GM12874 (cell line): ENCODE data around the gene APELA.

ENCODE experiments used
- CTCF ChIP-seq: IDR thresholded peaks from 2 replicates; pipeline ENCODE4 v1.5.1; 2011; ENCODE audit warnings: low read depth, mild to moderate bottlenecking, control low read depth, low read length, moderate library complexity; ENCODE audit not compliant: insufficient read depth

The APELA gene

GRCh38 chr4:164871673-164872072, 5.3 kb upstream of the APELA start:
- TF ChIP-seq CTCF = no peak

DNA sequence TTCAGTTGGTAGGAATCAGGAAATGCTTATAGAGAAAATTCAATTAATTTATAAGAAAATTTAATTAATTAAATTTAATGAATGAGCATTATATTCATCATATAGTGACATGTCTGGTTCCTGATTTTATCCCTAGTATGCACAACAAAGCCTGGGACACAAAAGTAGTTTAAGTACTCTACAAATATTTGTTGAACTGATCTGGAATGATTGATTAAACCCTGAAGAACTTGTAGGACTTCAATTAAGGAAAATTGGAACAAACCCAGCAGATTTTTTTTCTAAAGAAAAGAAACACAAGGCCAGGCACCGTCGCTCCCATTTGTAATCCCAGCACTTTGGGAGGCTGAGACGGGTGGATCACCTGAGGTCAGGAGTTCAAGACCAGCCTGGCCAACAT, 4.5 kb upstream of the APELA start:
- no peak for TF ChIP-seq CTCF

GRCh38 chr4:164874789-164875188, 2.2 kb upstream of the APELA start:
- TF ChIP-seq CTCF = no peak

- TF ChIP-seq CTCF = no peak
Measured at GRCh38 chr4:164880489-164881262, 3.7 kb downstream of the APELA start.

GRCh38 chr4:164888096-164888715, 11.2 kb downstream of the APELA start:
- no peak for TF ChIP-seq CTCF

- no peak for TF ChIP-seq CTCF
Measured at GRCh38 chr4:164890691-164891090, 13.7 kb downstream of the APELA start.

DNA sequence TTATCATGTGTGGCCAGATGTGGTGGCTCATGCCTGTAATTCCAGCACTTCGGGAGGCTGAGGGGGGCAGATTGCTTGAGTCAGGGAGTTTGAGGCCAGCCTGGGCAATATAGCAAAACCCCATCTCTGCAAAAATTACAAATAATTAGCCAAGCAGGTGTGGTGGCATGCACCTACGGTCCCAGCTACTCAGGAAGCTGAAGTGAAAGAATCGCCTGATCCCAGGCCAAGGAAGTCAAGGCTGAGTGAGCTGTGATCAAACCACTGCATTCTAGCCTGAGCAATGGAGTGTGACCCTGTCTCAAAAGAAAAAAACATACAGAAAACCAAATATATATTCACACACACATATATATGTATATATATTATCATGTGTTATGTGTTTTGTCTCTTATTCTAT, 15.0 kb downstream of the APELA start:
- no peak for TF ChIP-seq CTCF
